WTC11 (cell line): ENCODE results near the gene GAGE1. TPM values are rescaled to one million over a fixed set of nuclear protein-coding genes. Genes with fewer than 3 reads are reported as not detected.
"Not testable (repeated sequence)": the region's sequence is repeated elsewhere in the genome, so short reads cannot be mapped to it uniquely, and the experiment has no call there.

ENCODE experiments used
- ATAC-seq: fragments of 200-7000 bp; cut with Tn5 transposase; 2 replicates; pipeline ENCODE4 v1.10.0; 2021; ENCODE audit warnings: mild to moderate bottlenecking, moderate library complexity
- Bru-seq: library from RNA; stranded (reverse); fragments of 400-500 nt; gene quantifications from one replicate; lab custom pipeline; 2021; lab: Mats Ljungman, UMichigan
- CTCF ChIA-PET: fragments of 300-600 bp; sonication (Branson Sonifier 250); formaldehyde crosslinking; loops from one replicate; lab custom pipeline; 2021; ENCODE audit warnings: antibody characterized with exemption; lab: Charles Lee
- POLR2A ChIA-PET: fragments of 350-600 bp; sonication (Branson Sonifier 250); formaldehyde crosslinking; loops from one replicate; lab custom pipeline; 2021; ENCODE audit warnings: antibody characterized with exemption; lab: Charles Lee
- DNase-seq: peaks from one replicate; pipeline ENCODE4 v3.0.0; 2021; ENCODE audit warnings: low spot score
- H3K27ac Mint-ChIP-seq: 2 replicates; pipeline ENCODE4 v1.8.0; 2021; ENCODE audit warnings: mixed read lengths
- H3K27me3 Mint-ChIP-seq: 2 replicates; pipeline ENCODE4 v1.8.0; 2021; ENCODE audit warnings: low read depth, mild to moderate bottlenecking, moderate library complexity, mixed read lengths
- H3K36me3 Mint-ChIP-seq: 2 replicates; pipeline ENCODE4 v1.8.0; 2021; ENCODE audit warnings: mixed read lengths
- H3K4me1 Mint-ChIP-seq: 2 replicates; pipeline ENCODE4 v1.8.0; 2022; ENCODE audit warnings: mixed read lengths
- H3K4me3 Mint-ChIP-seq: 2 replicates; pipeline ENCODE4 v1.8.0; 2021; ENCODE audit warnings: mild to moderate bottlenecking, moderate library complexity, mixed read lengths
- H3K9me3 Mint-ChIP-seq: 2 replicates; pipeline ENCODE4 v1.8.0; 2021; ENCODE audit warnings: mixed read lengths
- long read RNA-seq, 3 experiments: library from RNA in 1 of 3; library from capped mRNA in 1 of 3; library from polyadenylated mRNA in 1 of 3; unstranded in 2 of 3; stranded (forward) in 1 of 3; transcript quantifications; one replicate each; pipeline ENCODE4 v2.0.0, GENCODE V29; 2021
- total RNA-seq: library from RNA; stranded (reverse); gene quantifications from 3 replicates; pipeline ENCODE4 v1.2.3, GENCODE V29; 2021

Gene GAGE1
- total RNA-seq (1.2 TPM in 1 of 3 replicates, not detected in the others), Bru-seq, nascent RNA (not detected)
- long read RNA-seq, experiment 1: 0 reads
- long read RNA-seq, experiment 2: 0 reads
- long read RNA-seq, experiment 3: 0 reads

GRCh38 chrX:49598720-49599119, at the start of gene GAGE1:
Gene GAGE1, plus strand, starts transcription at chrX:49599020. Its CDS starts 1,155 bp downstream, at chrX:49600175.
- H3K4me3 Mint-ChIP-seq, H3K4me1 Mint-ChIP-seq, CTCF ChIA-PET, ATAC-seq, H3K36me3 Mint-ChIP-seq, POLR2A ChIA-PET, DNase-seq, H3K27ac Mint-ChIP-seq, H3K9me3 Mint-ChIP-seq, H3K27me3 Mint-ChIP-seq: not testable (repeated sequence)

- DNase-seq, ATAC-seq, H3K27me3 Mint-ChIP-seq, POLR2A ChIA-PET, H3K4me3 Mint-ChIP-seq, H3K27ac Mint-ChIP-seq, H3K4me1 Mint-ChIP-seq, H3K9me3 Mint-ChIP-seq, H3K36me3 Mint-ChIP-seq, CTCF ChIA-PET: not testable (repeated sequence)
These were observed 47.8 kb upstream of the GAGE1 start, which contains the start of gene GAGE12E for GRCh38 chrX:49550989-49551388. Gene GAGE12E, plus strand, starts transcription at chrX:49551289. Its CDS starts 1,155 bp downstream, at chrX:49552444.

- H3K4me1 Mint-ChIP-seq, CTCF ChIA-PET, H3K27ac Mint-ChIP-seq, H3K4me3 Mint-ChIP-seq, POLR2A ChIA-PET, H3K9me3 Mint-ChIP-seq, DNase-seq, H3K36me3 Mint-ChIP-seq, H3K27me3 Mint-ChIP-seq, ATAC-seq: not testable (repeated sequence)
These were observed 38.3 kb upstream of the GAGE1 start, which contains the start of gene GAGE12F for GRCh38 chrX:49560542-49560941. Gene GAGE12F, plus strand, starts transcription at chrX:49560842. Its CDS starts 1,155 bp downstream, at chrX:49561997.

- POLR2A ChIA-PET: not testable (repeated sequence)
These were observed 30.1 kb upstream of the GAGE1 start for GRCh38 chrX:49568728-49569127.

GRCh38 chrX:49569152-49569551, 29.7 kb upstream of the GAGE1 start:
- H3K36me3 Mint-ChIP-seq, H3K9me3 Mint-ChIP-seq, POLR2A ChIA-PET, H3K27ac Mint-ChIP-seq, CTCF ChIA-PET, ATAC-seq, H3K27me3 Mint-ChIP-seq, H3K4me1 Mint-ChIP-seq, H3K4me3 Mint-ChIP-seq, DNase-seq: not testable (repeated sequence)

More at GRCh38 chrX:49568728-49569127, 30.1 kb upstream of the GAGE1 start:
- H3K27ac Mint-ChIP-seq, H3K9me3 Mint-ChIP-seq, ATAC-seq, CTCF ChIA-PET, H3K4me3 Mint-ChIP-seq, H3K36me3 Mint-ChIP-seq, H3K4me1 Mint-ChIP-seq, H3K27me3 Mint-ChIP-seq, DNase-seq: not testable (repeated sequence)

GRCh38 chrX:49570100-49570499, 28.7 kb upstream of the GAGE1 start, which contains the start of gene GAGE12G:
Gene GAGE12G, plus strand, starts transcription at chrX:49570400. Its CDS starts 1,155 bp downstream, at chrX:49571555.
- CTCF ChIA-PET, H3K27ac Mint-ChIP-seq, H3K4me1 Mint-ChIP-seq, DNase-seq, H3K4me3 Mint-ChIP-seq, ATAC-seq, H3K36me3 Mint-ChIP-seq, POLR2A ChIA-PET, H3K9me3 Mint-ChIP-seq, H3K27me3 Mint-ChIP-seq: not testable (repeated sequence)

GRCh38 chrX:49579649-49580048, 19.2 kb upstream of the GAGE1 start, which contains the start of gene GAGE12H:
Gene GAGE12H, plus strand, starts transcription at chrX:49579949. Its CDS starts 1,155 bp downstream, at chrX:49581104.
- DNase-seq, H3K4me1 Mint-ChIP-seq, H3K9me3 Mint-ChIP-seq, H3K36me3 Mint-ChIP-seq, ATAC-seq, H3K4me3 Mint-ChIP-seq, CTCF ChIA-PET, POLR2A ChIA-PET, H3K27me3 Mint-ChIP-seq, H3K27ac Mint-ChIP-seq: not testable (repeated sequence)

GRCh38 chrX:49589196-49589595, 9.6 kb upstream of the GAGE1 start, which contains the start of gene GAGE2A:
Gene GAGE2A, plus strand, starts transcription at chrX:49589496. Its CDS starts 1,155 bp downstream, at chrX:49590651.
- H3K9me3 Mint-ChIP-seq, CTCF ChIA-PET, DNase-seq, H3K4me1 Mint-ChIP-seq, H3K27ac Mint-ChIP-seq, H3K4me3 Mint-ChIP-seq, H3K27me3 Mint-ChIP-seq, POLR2A ChIA-PET, ATAC-seq, H3K36me3 Mint-ChIP-seq: not testable (repeated sequence)

- POLR2A ChIA-PET, H3K4me3 Mint-ChIP-seq, H3K27ac Mint-ChIP-seq, H3K4me1 Mint-ChIP-seq, H3K36me3 Mint-ChIP-seq, ATAC-seq, CTCF ChIA-PET, H3K27me3 Mint-ChIP-seq, H3K9me3 Mint-ChIP-seq: not testable (repeated sequence)
- peak; percentile 10 for DNase-seq
These were observed 8.9 kb upstream of the GAGE1 start for GRCh38 chrX:49589769-49590478.

GRCh38 chrX:49590488-49590887, 8.3 kb upstream of the GAGE1 start:
- POLR2A ChIA-PET, DNase-seq, CTCF ChIA-PET, H3K4me3 Mint-ChIP-seq, H3K27me3 Mint-ChIP-seq, H3K27ac Mint-ChIP-seq, H3K9me3 Mint-ChIP-seq, ATAC-seq, H3K4me1 Mint-ChIP-seq, H3K36me3 Mint-ChIP-seq: not testable (repeated sequence)
